ENCODE data around the gene HDAC4.
"Not testable (repeated sequence)": the region's sequence is repeated elsewhere in the genome, so short reads cannot be mapped to it uniquely, and the experiment has no call there.

HDAC4 gene

GRCh38 chr2:239178954-239179353, 221.9 kb downstream of the HDAC4 start:
- DNase-seq = peak; percentile 3

- DNase-seq = peak; percentile 19
Observed at GRCh38 chr2:239178484-239178883, 222.3 kb downstream of the HDAC4 start.

- peak; percentile 17 for DNase-seq
Observed at GRCh38 chr2:239177908-239178307, 222.9 kb downstream of the HDAC4 start.

- no peak for DNase-seq
Observed at GRCh38 chr2:239177325-239177724, 223.5 kb downstream of the HDAC4 start.

- DNase-seq = not testable (repeated sequence)
Observed at GRCh38 chr2:239176138-239176803, 224.5 kb downstream of the HDAC4 start.

GRCh38 chr2:239175181-239175580, 225.6 kb downstream of the HDAC4 start:
- no peak for DNase-seq

- no peak for DNase-seq
Observed at GRCh38 chr2:239173301-239173700, 227.5 kb downstream of the HDAC4 start.

- no peak for DNase-seq
Observed at GRCh38 chr2:239171643-239172042, 229.2 kb downstream of the HDAC4 start.

GRCh38 chr2:239169311-239170048, 231.3 kb downstream of the HDAC4 start:
- peak; percentile 24 for DNase-seq

- DNase-seq = peak; percentile 12
Observed at GRCh38 chr2:239168575-239168974, 232.2 kb downstream of the HDAC4 start.

- DNase-seq = no peak
Observed at GRCh38 chr2:239167766-239168444, 232.9 kb downstream of the HDAC4 start.

GRCh38 chr2:239167011-239167673, 233.7 kb downstream of the HDAC4 start:
- peak; percentile 17 for DNase-seq

- peak; percentile 17 for DNase-seq
Observed at GRCh38 chr2:239166201-239166834, 234.5 kb downstream of the HDAC4 start.

GRCh38 chr2:239165206-239165831, 235.5 kb downstream of the HDAC4 start:
- DNase-seq = peak; percentile 19

- DNase-seq = peak; percentile 27
Observed at GRCh38 chr2:239164335-239164871, 236.4 kb downstream of the HDAC4 start.

GRCh38 chr2:239163688-239164334, 237.0 kb downstream of the HDAC4 start:
- DNase-seq = no peak

- no peak for DNase-seq
Observed at GRCh38 chr2:239162976-239163687, 237.7 kb downstream of the HDAC4 start.

GRCh38 chr2:239162141-239162821, 238.5 kb downstream of the HDAC4 start:
- DNase-seq = no peak

GRCh38 chr2:239161711-239162140, 239.1 kb downstream of the HDAC4 start:
- DNase-seq = peak; percentile 14
